Neuronal stem cell (in vitro differentiated cells): ENCODE results near the gene GRM7.

ENCODE experiments used
- DNase-seq: peaks from one replicate; pipeline ENCODE4 v3.0.0-alpha.2; 2013; ENCODE audit warnings: low spot score
- H2AFZ ChIP-seq: one replicate; pipeline ENCODE4 v1.6.1; 2013; ENCODE audit warnings: mild to moderate bottlenecking, low read length, inconsistent platforms
- H2AK5ac ChIP-seq: 2 replicates; pipeline ENCODE4 v1.6.1; 2013; ENCODE audit warnings: low read depth, mild to moderate bottlenecking, inconsistent platforms, low read length, moderate library complexity, mixed read lengths
- H2BK120ac ChIP-seq: 2 replicates; pipeline ENCODE4 v1.6.1; 2013; ENCODE audit warnings: low read depth, mild to moderate bottlenecking, inconsistent platforms, low read length, moderate library complexity, mixed read lengths
- H2BK12ac ChIP-seq: one replicate; pipeline ENCODE4 v1.6.1; 2013; ENCODE audit warnings: low read length, inconsistent platforms
- H2BK15ac ChIP-seq: 2 replicates; pipeline ENCODE4 v1.6.1; 2013; ENCODE audit warnings: mild to moderate bottlenecking, low read length, inconsistent platforms, mixed read lengths
- H2BK5ac ChIP-seq: one replicate; pipeline ENCODE4 v1.6.1; 2013; ENCODE audit warnings: inconsistent platforms, mild to moderate bottlenecking, low read length, moderate library complexity
- H3K14ac ChIP-seq: one replicate; pipeline ENCODE4 v1.6.1; 2013; ENCODE audit warnings: low read length, inconsistent platforms
- H3K18ac ChIP-seq: 2 replicates; pipeline ENCODE4 v1.6.1; 2013; ENCODE audit warnings: low read length, inconsistent platforms
- H3K23ac ChIP-seq: 2 replicates; pipeline ENCODE4 v1.6.1; 2013; ENCODE audit warnings: low read depth, mild to moderate bottlenecking, mixed read lengths, low read length, inconsistent platforms; ENCODE audit not compliant: poor library complexity
- H3K27ac ChIP-seq: replicated peaks from 3 replicates; pipeline ENCODE4 v1.5.1; 2013; ENCODE audit warnings: low read length, inconsistent platforms
- H3K27me3 ChIP-seq, 3 experiments: 2 replicates each; pipeline ENCODE4 v1.6.1; 2013; ENCODE audit warnings: low read length in 3 of 3, mild to moderate bottlenecking in 2 of 3, inconsistent platforms in 1 of 3, low read depth in 1 of 3, mixed read lengths in 1 of 3, moderate library complexity in 1 of 3; ENCODE audit not compliant: control insufficient read depth in 3 of 3, insufficient read depth in 3 of 3
- H3K36me3 ChIP-seq, 2 donors: replicated peaks in 1 of 2; 2 replicates each; pipeline ENCODE4 v1.6.1; 2013; ENCODE audit warnings: low read length in 2 of 2; ENCODE audit not compliant: control insufficient read depth in 2 of 2, insufficient read depth in 2 of 2
- H3K4ac ChIP-seq: 2 replicates; pipeline ENCODE4 v1.6.1; 2013; ENCODE audit warnings: inconsistent platforms, mild to moderate bottlenecking, low read length, moderate library complexity
- H3K4me1 ChIP-seq, 2 donors: 1 replicate in 1 of 2; 2 replicates in 1 of 2; pipeline ENCODE4 v1.6.1; 2013; ENCODE audit warnings: low read length in 2 of 2, low read depth in 1 of 2; ENCODE audit not compliant: control insufficient read depth in 2 of 2, insufficient read depth in 1 of 2
- H3K4me2 ChIP-seq: one replicate; pipeline ENCODE4 v1.6.1; 2013; ENCODE audit warnings: mild to moderate bottlenecking, low read length, inconsistent platforms; ENCODE audit not compliant: insufficient read depth, poor library complexity, severe bottlenecking
- H3K4me3 ChIP-seq, 2 donors: 2 replicates each; pipeline ENCODE4 v1.5.1; 2013; ENCODE audit warnings: low read length in 2 of 2, mild to moderate bottlenecking in 2 of 2, inconsistent platforms in 1 of 2, moderate library complexity in 1 of 2
- H3K79me1 ChIP-seq: one replicate; pipeline ENCODE4 v1.6.1; 2013; ENCODE audit warnings: low read depth, mild to moderate bottlenecking, inconsistent platforms, low read length, moderate library complexity
- H3K9ac ChIP-seq: one replicate; pipeline ENCODE4 v1.6.1; 2013; ENCODE audit warnings: mild to moderate bottlenecking, low read depth, low read length, inconsistent platforms; ENCODE audit not compliant: poor library complexity
- H3K9me3 ChIP-seq, 2 donors: replicated peaks in 1 of 2; 2 replicates each; pipeline versions ENCODE3 to v1.6.1; 2013; ENCODE audit warnings: low read length in 2 of 2, mild to moderate bottlenecking in 2 of 2, inconsistent platforms in 1 of 2, low read depth in 1 of 2, mixed read lengths in 1 of 2, moderate library complexity in 1 of 2; ENCODE audit not compliant: control insufficient read depth in 2 of 2, insufficient read depth in 1 of 2
- H4K8ac ChIP-seq: one replicate; pipeline ENCODE4 v1.6.1; 2013; ENCODE audit warnings: low read depth, mild to moderate bottlenecking, inconsistent platforms, low read length, moderate library complexity
- H4K91ac ChIP-seq: one replicate; pipeline ENCODE4 v1.6.1; 2013; ENCODE audit warnings: low read length, low read depth, mild to moderate bottlenecking, inconsistent platforms; ENCODE audit not compliant: poor library complexity
- WGBS, 2 donors: extraction: QIAGEN DNeasy Blood & Tissue Kit; methylation state at CpG; one replicate each; pipeline ENCODE4 v1.1.7; 2013; ENCODE audit warnings: missing lambda C conversion rate in 2 of 2, mixed read lengths in 1 of 2; ENCODE audit not compliant: insufficient read length in 2 of 2, insufficient replicate concordance in 1 of 2; ENCODE audit errors: extremely low coverage in 2 of 2; 5-methylcytosine and 5-hydroxymethylcytosine counted together

Gene GRM7

DNA sequence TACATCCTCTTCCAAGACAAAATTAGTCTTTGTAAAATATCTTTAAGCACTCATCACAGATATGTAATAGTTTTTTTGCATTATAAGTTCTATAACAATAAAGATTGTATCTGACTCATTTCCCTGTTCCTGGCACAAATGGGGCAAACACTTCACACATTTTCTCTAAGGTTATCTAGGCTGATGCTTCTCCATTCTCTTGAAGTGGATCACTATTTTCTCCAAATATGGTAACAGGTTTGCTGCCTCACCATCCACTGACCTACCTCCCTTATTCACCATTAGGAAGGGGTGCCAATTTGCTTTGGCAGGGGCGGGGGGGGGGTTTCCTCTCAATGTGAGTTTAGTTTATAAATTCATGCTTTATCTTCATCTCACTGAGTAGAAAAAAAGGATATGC is 873.0 kb downstream of the GRM7 start:
- H3K18ac ChIP-seq: no peak overlapping the region
- no peaks in the 10 kb centered on the region for H3K9me3 ChIP-seq
- H3K23ac ChIP-seq: no peak overlapping the region
- no peaks in the 10 kb centered on the region for H3K36me3 ChIP-seq
- H2AFZ ChIP-seq: no peak overlapping the region
- H3K14ac ChIP-seq: no peak overlapping the region
- no peak overlapping the region for H3K4me3 ChIP-seq
- no peak overlapping the region for H2BK15ac ChIP-seq
- no peak overlapping the region for H3K4me2 ChIP-seq
- H3K4ac ChIP-seq: no peak overlapping the region
- no peak overlapping the region for H2BK120ac ChIP-seq
- no peak overlapping the region for H2BK12ac ChIP-seq
- no peak overlapping the region for H3K27ac ChIP-seq
- H4K8ac ChIP-seq: no peak overlapping the region
- no peak overlapping the region for H4K91ac ChIP-seq
- no peaks in the 10 kb centered on the region for H3K79me1 ChIP-seq
- no peak for DNase-seq
- H2AK5ac ChIP-seq: no peak overlapping the region
- no peaks in the 10 kb centered on the region for H3K27me3 ChIP-seq
- no peak overlapping the region for H2BK5ac ChIP-seq
- peaks cover 0 to 2% of the 10 kb centered on the region in 2 donors for H3K4me1 ChIP-seq
- WGBS, 2 donors: no CpG with 5 or more reads among the region's 1 CpG
- H3K9ac ChIP-seq: no peak overlapping the region

DNA sequence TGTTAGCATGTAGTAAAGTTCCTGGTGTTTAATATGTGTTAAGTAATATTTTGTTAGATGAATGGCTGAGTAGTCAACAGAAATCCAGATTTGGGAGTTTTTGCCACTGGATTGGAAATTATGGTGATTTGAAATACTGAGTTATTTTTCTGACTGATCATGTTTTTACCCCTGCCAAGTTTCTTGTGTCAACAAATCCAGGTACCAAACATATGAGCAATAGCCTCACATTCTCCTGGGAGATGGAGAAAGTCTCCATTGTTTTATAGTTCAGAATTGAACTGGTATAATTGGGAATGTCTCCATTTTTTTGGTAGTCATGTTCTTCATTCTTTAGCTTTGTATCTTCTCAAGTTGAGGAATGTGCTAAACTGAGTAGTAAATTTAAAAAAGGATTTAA is 873.5 kb downstream of the GRM7 start:
- Histone ChIP-seq H3K9ac (no peak overlapping the region), H3K23ac (no peak overlapping the region)
- DNase-seq: no peak

DNA sequence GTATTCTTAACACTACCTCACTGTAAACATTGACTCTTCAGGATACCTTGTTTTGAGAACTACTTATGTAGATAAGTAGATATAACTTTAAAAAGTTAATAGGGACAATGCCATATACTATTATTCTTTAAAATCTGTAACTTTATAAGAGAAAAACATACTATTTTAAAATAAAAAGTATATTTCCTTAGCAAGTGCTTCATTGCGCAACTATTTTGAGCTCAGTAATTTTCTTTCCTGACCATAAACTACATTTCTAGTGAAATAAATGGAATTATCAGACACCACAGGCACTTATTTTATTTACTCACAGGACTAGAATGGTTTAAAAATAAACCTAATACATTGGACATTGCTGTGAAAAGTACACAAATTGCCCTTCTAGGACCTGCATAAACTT is 876.3 kb downstream of the GRM7 start:
- Histone ChIP-seq H3K4ac (no peak overlapping the region), H2BK12ac (no peak overlapping the region), H2AK5ac (no peak overlapping the region)

More for the DNA sequence above, 873.5 kb downstream of the GRM7 start:
- Histone ChIP-seq H3K9me3 (no peaks in the 10 kb centered on the region), H2BK15ac (no peak overlapping the region), H4K91ac (no peak overlapping the region), H3K79me1 (no peaks in the 10 kb centered on the region), H3K4me3 (no peak overlapping the region), H2BK120ac (no peak overlapping the region), H3K4me1 (peaks cover 0 to 2% of the 10 kb centered on the region in 2 donors), H2AK5ac (no peak overlapping the region), H3K14ac (no peak overlapping the region), H3K27me3 (no peaks in the 10 kb centered on the region), H2BK5ac (no peak overlapping the region), H2BK12ac (no peak overlapping the region), H3K27ac (no peak overlapping the region), H4K8ac (no peak overlapping the region), H3K4me2 (no peak overlapping the region), H3K36me3 (no peaks in the 10 kb centered on the region), H2AFZ (no peak overlapping the region), H3K4ac (no peak overlapping the region), H3K18ac (no peak overlapping the region)

DNA sequence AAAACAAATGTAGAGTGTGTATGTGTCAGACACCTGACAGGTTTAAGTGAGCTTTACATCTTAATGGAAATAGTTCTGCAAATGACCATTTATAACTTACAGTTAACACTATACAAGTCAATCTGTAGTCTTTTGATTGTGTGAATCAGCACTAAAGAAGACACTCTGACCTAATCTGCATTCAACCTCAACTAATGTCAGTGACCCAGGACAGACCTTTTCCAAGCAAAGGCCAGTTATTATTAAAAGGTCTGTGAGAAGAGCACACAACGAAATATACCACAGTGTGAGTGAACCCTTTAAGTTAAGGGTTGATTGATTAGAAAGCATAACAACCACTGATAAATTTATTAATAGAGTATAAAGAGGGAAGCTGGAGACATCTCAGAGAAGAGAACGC is 878.8 kb downstream of the GRM7 start:
- no peak overlapping the region for H3K18ac ChIP-seq
- no peak overlapping the region for H2BK15ac ChIP-seq
- no peak overlapping the region for H3K27ac ChIP-seq
- H4K91ac ChIP-seq: no peak overlapping the region
- no peak overlapping the region for H2BK5ac ChIP-seq
- H3K4me3 ChIP-seq: no peak overlapping the region
- H3K23ac ChIP-seq: no peak overlapping the region
- no peaks in the 10 kb centered on the region for H3K9me3 ChIP-seq
- H3K14ac ChIP-seq: no peak overlapping the region
- no peak overlapping the region for H3K4ac ChIP-seq
- H2BK120ac ChIP-seq: no peak overlapping the region
- H2AFZ ChIP-seq: no peak overlapping the region
- no peak overlapping the region for H3K4me2 ChIP-seq
- no peak overlapping the region for H2BK12ac ChIP-seq
- H3K27me3 ChIP-seq: no peaks in the 10 kb centered on the region
- WGBS, 2 donors: no CpG with 5 or more reads among the region's 2 CpGs
- H4K8ac ChIP-seq: no peak overlapping the region
- H3K36me3 ChIP-seq: no peaks in the 10 kb centered on the region
- H3K4me1 ChIP-seq: no peaks in the 10 kb centered on the region
- H3K9ac ChIP-seq: no peak overlapping the region
- H3K79me1 ChIP-seq: no peaks in the 10 kb centered on the region
- H2AK5ac ChIP-seq: no peak overlapping the region
- DNase-seq: no peak

More for the DNA sequence above, 876.3 kb downstream of the GRM7 start:
- Histone ChIP-seq H2AFZ (no peak overlapping the region), H3K27me3 (no peaks in the 10 kb centered on the region), H3K9me3 (no peaks in the 10 kb centered on the region), H3K9ac (no peak overlapping the region), H3K4me3 (no peak overlapping the region), H2BK15ac (no peak overlapping the region), H2BK5ac (no peak overlapping the region), H3K27ac (no peak overlapping the region), H4K91ac (no peak overlapping the region), H2BK120ac (no peak overlapping the region), H3K4me2 (no peak overlapping the region), H4K8ac (no peak overlapping the region), H3K23ac (no peak overlapping the region), H3K36me3 (no peaks in the 10 kb centered on the region), H3K18ac (no peak overlapping the region), H3K4me1 (no peaks in the 10 kb centered on the region), H3K14ac (no peak overlapping the region), H3K79me1 (no peaks in the 10 kb centered on the region)
- WGBS, 2 donors: no CpG with 5 or more reads among the region's 1 CpG
- DNase-seq: no peak
